ENCODE measurements around the gene LRP1B. TPM values are rescaled to one million over a fixed set of nuclear protein-coding genes. Genes with fewer than 3 reads are reported as not detected.

LRP1B gene
- total RNA-seq, 4 donors from 2014 or later: 0.42 to 0.71 (median 0.65) TPM

DNA sequence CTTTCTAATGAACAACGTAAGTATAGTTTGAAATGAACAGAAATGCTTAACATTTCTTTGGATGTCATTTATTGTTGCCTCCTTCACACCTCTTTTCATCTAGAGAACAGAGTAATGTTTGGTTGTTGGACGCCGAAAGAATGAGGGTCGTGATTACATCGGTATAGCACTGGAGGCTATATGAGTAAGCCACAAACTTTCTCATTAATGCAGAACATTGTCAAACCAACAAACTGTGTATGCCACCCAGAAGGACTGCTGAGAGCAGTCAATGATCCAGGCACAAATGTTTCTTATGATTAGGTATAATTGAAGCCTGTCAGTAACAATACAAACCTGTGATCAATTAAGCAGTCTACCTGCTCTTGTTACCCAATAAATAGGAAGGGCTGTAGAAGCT lies 1855.9 kb downstream of the LRP1B start:
- Histone ChIP-seq H3K36me3 (no peaks in the 10 kb centered on the region), H3K27me3 (no peaks in the 10 kb centered on the region), H3K4me1 (no peaks in the 10 kb centered on the region), H3K9me3 (no peaks in the 10 kb centered on the region), H3K4me3 (no peak overlapping the region), H3K27ac (replicated peaks in 1 of 4) (no peak overlapping the region)
- TF ChIP-seq CTCF (IDR thresholded peaks at IDR 0.05): no peak
- no peak for TF ChIP-seq POLR2A (IDR thresholded peaks at IDR 0.05; ENCODE audit: low read depth)
- TF ChIP-seq EP300 (IDR thresholded peaks at IDR 0.05): no peak
- no peak for TF ChIP-seq POLR2AphosphoS5 (IDR thresholded peaks at IDR 0.05)
- 76% methylated on average over 5 of the region's 5 CpGs for WGBS
- no peak for DNase-seq (ENCODE audit: extremely low spot score)
- intact Hi-C loops (cut with DNase I): no loop called here

GRCh38 chr2:140273958-140274357 lies 1856.9 kb downstream of the LRP1B start:
- no peaks in the 10 kb centered on the region for H3K36me3 ChIP-seq
- no peaks in the 10 kb centered on the region for H3K9me3 ChIP-seq
- no peak for TF ChIP-seq EP300 (IDR thresholded peaks at IDR 0.05)
- no peak for TF ChIP-seq POLR2A (IDR thresholded peaks at IDR 0.05; ENCODE audit: low read depth)
- TF ChIP-seq POLR2AphosphoS5 (IDR thresholded peaks at IDR 0.05): no peak
- TF ChIP-seq CTCF (IDR thresholded peaks at IDR 0.05): no peak
- no peaks in the 10 kb centered on the region for H3K27me3 ChIP-seq
- no peaks in the 10 kb centered on the region for H3K4me1 ChIP-seq
- no peak overlapping the region for H3K27ac ChIP-seq (replicated peaks in 1 of 4)
- intact Hi-C loops (cut with DNase I): no loop called here
- DNase-seq (ENCODE audit: extremely low spot score): no peak
- WGBS: 90% methylated on average over 2 of the region's 2 CpGs
- H3K4me3 ChIP-seq: no peak overlapping the region

DNA sequence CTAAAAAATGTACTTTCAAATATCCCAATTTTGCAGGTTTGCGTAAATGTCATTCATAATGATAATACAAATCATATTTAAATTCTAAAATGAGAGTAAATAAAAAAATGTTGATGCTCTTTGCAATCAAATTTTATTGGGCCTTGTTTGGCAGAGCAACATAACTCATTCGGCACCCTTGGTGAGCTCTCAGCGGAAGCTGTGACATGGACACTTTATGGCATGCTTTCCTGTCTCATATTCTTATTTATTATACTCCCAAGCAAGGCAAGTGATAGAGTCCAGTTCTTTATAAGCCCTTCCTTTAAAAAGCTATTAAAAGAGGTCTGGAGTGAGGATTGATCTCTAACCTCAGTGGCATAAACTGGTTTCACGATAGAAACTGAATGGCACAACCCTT lies 1857.4 kb downstream of the LRP1B start:
- Histone ChIP-seq H3K4me1 (no peaks in the 10 kb centered on the region), H3K27ac (replicated peaks in 1 of 4) (no peak overlapping the region), H3K36me3 (no peaks in the 10 kb centered on the region), H3K27me3 (no peaks in the 10 kb centered on the region), H3K9me3 (no peaks in the 10 kb centered on the region), H3K4me3 (no peak overlapping the region)
- DNase-seq (ENCODE audit: extremely low spot score): no peak
- intact Hi-C loops (cut with DNase I): no loop called here
- WGBS: 91% methylated on average over 4 of the region's 4 CpGs
- TF ChIP-seq CTCF (IDR thresholded peaks at IDR 0.05) (no peak), POLR2AphosphoS5 (IDR thresholded peaks at IDR 0.05) (no peak), POLR2A (IDR thresholded peaks at IDR 0.05; ENCODE audit: low read depth) (no peak), EP300 (IDR thresholded peaks at IDR 0.05) (no peak)

DNA sequence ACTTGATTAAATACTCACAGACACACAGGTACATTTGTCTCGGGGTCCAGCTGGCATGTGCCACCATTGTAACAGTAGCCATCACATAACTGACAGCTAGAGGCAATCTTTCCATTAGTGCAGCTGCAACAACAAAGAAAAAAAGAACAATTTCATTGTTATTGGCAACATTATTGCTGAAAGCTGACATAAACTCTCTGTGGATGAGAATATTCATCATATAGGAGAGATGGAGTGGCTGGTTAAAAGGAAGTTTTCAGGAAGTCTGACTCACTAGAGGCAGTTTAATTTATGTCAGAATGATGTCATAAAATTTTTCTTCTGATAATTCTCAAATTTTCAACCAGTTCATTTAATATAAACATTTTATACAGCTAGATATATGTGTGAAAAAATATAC lies 1860.6 kb downstream of the LRP1B start:
- Histone ChIP-seq H3K9me3 (no peaks in the 10 kb centered on the region), H3K27ac (replicated peaks in 1 of 4) (no peak overlapping the region), H3K36me3 (no peaks in the 10 kb centered on the region), H3K27me3 (no peaks in the 10 kb centered on the region), H3K4me1 (no peaks in the 10 kb centered on the region), H3K4me3 (no peak overlapping the region)
- DNase-seq (ENCODE audit: extremely low spot score): no peak
- intact Hi-C loops (cut with DNase I): no loop called here
- TF ChIP-seq POLR2A (IDR thresholded peaks at IDR 0.05; ENCODE audit: low read depth) (no peak), EP300 (IDR thresholded peaks at IDR 0.05) (no peak), CTCF (IDR thresholded peaks at IDR 0.05) (no peak), POLR2AphosphoS5 (IDR thresholded peaks at IDR 0.05) (no peak)
- WGBS: 94% methylated on average over 1 of the region's 1 CpG

DNA sequence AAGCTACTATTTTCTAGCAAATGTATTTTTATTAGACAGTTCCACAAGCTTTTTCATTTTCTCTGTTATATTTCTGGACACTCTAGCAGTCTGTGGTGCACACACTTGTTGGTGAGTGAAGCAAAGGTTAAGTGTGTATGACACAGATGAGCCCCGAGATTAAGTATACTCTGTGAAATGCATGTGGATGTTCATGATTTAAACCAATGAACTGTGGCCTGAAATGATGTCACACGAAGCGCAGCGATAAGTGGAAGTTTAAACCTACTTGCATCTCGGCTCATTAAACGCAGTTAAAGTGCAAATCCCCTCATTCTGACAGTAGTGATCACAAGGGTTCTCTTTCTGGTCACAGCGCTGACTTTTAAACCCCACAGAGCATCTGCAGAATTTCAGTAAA lies 1861.8 kb downstream of the LRP1B start:
- Histone ChIP-seq H3K27ac (replicated peaks in 1 of 4) (no peak overlapping the region), H3K27me3 (no peaks in the 10 kb centered on the region), H3K4me1 (no peaks in the 10 kb centered on the region), H3K9me3 (no peaks in the 10 kb centered on the region), H3K36me3 (no peaks in the 10 kb centered on the region), H3K4me3 (no peak overlapping the region)
- TF ChIP-seq POLR2A (IDR thresholded peaks at IDR 0.05; ENCODE audit: low read depth) (no peak), EP300 (IDR thresholded peaks at IDR 0.05) (no peak), CTCF (IDR thresholded peaks at IDR 0.05) (no peak), POLR2AphosphoS5 (IDR thresholded peaks at IDR 0.05) (no peak)
- intact Hi-C loops (cut with DNase I): no loop called here
- WGBS: 68% methylated on average over 7 of the region's 7 CpGs
- DNase-seq (ENCODE audit: extremely low spot score): no peak

Measured in esophagus muscularis mucosa (tissue), 4 donors.